Loucy (cell line): ENCODE results near the gene OR2M5.

Experiments used
- CTCF ChIP-seq: fragments of 200-600 bp; sonication (generic); conservative IDR thresholded peaks from 2 replicates; pipeline ENCODE4 v1.5.1; 2014; ENCODE audit warnings: mild to moderate bottlenecking, antibody characterized with exemption, low read length
- EZH2phosphoT487 ChIP-seq: fragments of 200-600 bp; IDR thresholded peaks from 2 replicates; pipeline ENCODE4 v1.6.1; 2018; ENCODE audit warnings: antibody characterized with exemption, mild to moderate bottlenecking, moderate library complexity, borderline replicate concordance

GRCh38 chr1:248174521-248174920, 29.6 kb downstream of the OR2M5 start, which contains the start of gene OR2M2:
- TF ChIP-seq CTCF (no peak), EZH2phosphoT487 (no peak)
